IPS DF 6.9 (cell line): ENCODE measurements around the gene USP44.

Experiments
- DNase-seq: peaks from one replicate; pipeline ENCODE4 v3.0.0-alpha.2; 2013; ENCODE audit warnings: low read depth, low spot score
- H3K27ac ChIP-seq: one replicate; pipeline ENCODE4 v1.5.1; 2013; ENCODE audit warnings: low read length, control low read depth
- H3K27me3 ChIP-seq: 2 replicates; pipeline ENCODE4 v1.6.1; 2013; ENCODE audit warnings: mild to moderate bottlenecking, low read length; ENCODE audit not compliant: control insufficient read depth, insufficient read depth
- H3K36me3 ChIP-seq: 2 replicates; pipeline ENCODE4 v1.6.1; 2013; ENCODE audit warnings: low read length; ENCODE audit not compliant: control insufficient read depth, insufficient read depth
- H3K4me1 ChIP-seq: 2 replicates; pipeline ENCODE4 v1.6.1; 2013; ENCODE audit warnings: low read length; ENCODE audit not compliant: control insufficient read depth, insufficient read depth
- H3K4me3 ChIP-seq: 2 replicates; pipeline ENCODE4 v1.5.1; 2013; ENCODE audit warnings: mild to moderate bottlenecking, low read length
- H3K9me3 ChIP-seq: 2 replicates; pipeline ENCODE4 v1.6.1; 2013; ENCODE audit warnings: low read length, inconsistent platforms; ENCODE audit not compliant: control insufficient read depth, insufficient read depth
- WGBS: extraction: QIAGEN DNeasy Blood & Tissue Kit; methylation state at CpG from one replicate; pipeline ENCODE4 v1.1.7; 2013; ENCODE audit warnings: mixed read lengths, missing lambda C conversion rate; ENCODE audit not compliant: insufficient read length, insufficient coverage; 5-methylcytosine and 5-hydroxymethylcytosine counted together

The USP44 gene

GRCh38 chr12:95473231-95473883 lies 77.9 kb downstream of the USP44 start:
- Histone ChIP-seq H3K27me3 (no peaks in the 10 kb centered on the region), H3K9me3 (no peaks in the 10 kb centered on the region), H3K4me3 (peak overlapping the region; percentile 58; the same call in 1 of the 2 replicates), H3K27ac (no peak overlapping the region), H3K4me1 (no peaks in the 10 kb centered on the region), H3K36me3 (no peaks in the 10 kb centered on the region)
- no CpG with 5 or more reads among the region's 23 CpGs for WGBS
- DNase-seq = no peak

GRCh38 chr12:95470300-95470699 lies 81.0 kb downstream of the USP44 start:
- H3K9me3 ChIP-seq = no peaks in the 10 kb centered on the region
- no peaks in the 10 kb centered on the region for H3K36me3 ChIP-seq
- WGBS = 100% methylated on average over 1 of the region's 1 CpG
- no peaks in the 10 kb centered on the region for H3K4me1 ChIP-seq
- no peak overlapping the region for H3K27ac ChIP-seq
- DNase-seq = no peak
- H3K27me3 ChIP-seq = no peaks in the 10 kb centered on the region
- H3K4me3 ChIP-seq = no peak overlapping the region
